Measurements from ENCODE around the gene FBLIM1.

DNA sequence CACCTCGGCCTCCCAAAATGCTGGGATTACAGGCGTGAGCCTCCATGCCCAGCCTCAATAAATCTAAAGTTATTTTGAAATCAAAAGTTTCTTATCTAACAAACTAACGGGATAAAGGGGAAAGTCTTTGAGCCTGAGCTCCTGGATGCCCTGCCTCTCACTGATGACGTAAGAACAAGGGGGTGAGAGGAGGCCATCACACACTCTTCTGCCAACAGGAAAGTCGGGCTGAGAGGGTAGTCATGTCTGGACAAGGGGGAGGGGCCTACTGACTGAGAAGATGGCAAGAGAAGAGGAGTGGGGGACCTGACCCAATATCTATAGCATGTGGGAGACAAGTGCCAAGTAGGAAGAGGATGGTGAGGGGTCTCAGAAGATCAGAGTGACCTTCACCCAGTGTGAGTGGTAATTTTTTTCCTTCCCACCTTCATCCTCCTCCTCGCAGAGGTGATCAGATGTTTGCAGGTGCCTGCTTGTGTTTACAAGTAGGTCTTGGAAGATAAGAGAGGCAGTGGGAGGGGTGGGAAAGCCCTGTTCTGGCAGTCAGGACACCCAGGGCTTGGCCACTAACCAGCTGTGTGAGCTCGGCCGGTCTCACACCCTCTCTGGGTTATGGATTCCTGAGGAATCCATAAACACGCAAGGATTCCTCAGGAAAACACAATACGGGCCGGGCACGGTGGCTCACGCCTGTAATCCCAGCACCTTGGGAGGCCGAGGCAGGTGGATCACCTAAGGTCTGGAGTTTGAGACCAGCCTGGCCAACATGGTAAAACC is 39.2 kb downstream of the FBLIM1 start:
- TF ChIP-seq, protein P1, sequence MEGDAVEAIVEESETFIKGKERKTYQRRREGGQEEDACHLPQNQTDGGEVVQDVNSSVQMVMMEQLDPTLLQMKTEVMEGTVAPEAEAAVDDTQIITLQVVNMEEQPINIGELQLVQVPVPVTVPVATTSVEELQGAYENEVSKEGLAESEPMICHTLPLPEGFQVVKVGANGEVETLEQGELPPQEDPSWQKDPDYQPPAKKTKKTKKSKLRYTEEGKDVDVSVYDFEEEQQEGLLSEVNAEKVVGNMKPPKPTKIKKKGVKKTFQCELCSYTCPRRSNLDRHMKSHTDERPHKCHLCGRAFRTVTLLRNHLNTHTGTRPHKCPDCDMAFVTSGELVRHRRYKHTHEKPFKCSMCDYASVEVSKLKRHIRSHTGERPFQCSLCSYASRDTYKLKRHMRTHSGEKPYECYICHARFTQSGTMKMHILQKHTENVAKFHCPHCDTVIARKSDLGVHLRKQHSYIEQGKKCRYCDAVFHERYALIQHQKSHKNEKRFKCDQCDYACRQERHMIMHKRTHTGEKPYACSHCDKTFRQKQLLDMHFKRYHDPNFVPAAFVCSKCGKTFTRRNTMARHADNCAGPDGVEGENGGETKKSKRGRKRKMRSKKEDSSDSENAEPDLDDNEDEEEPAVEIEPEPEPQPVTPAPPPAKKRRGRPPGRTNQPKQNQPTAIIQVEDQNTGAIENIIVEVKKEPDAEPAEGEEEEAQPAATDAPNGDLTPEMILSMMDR (IDR thresholded peaks at IDR 0.05; ENCODE audit: low read depth, low read length, poor library complexity, severe bottlenecking), result no peak
- no peak for TF ChIP-seq EZH2phosphoT487 (IDR thresholded peaks at IDR 0.05; ENCODE audit: borderline replicate concordance, low read length)
